Activated CD4-positive, alpha-beta memory T cell treated with anti-CD3 and anti-CD28 coated beads for 36 hours (primary cell): Measurements from ENCODE around the gene FUBP3. TPM values are rescaled to one million over a fixed set of nuclear protein-coding genes. Genes with fewer than 3 reads are reported as not detected.

ENCODE experiments used
- CTCF ChIA-PET: fragments of 350-600 bp; sonication (Branson Sonifier 250); formaldehyde crosslinking; loops from one replicate; lab custom pipeline; 2021; ENCODE audit warnings: antibody characterized with exemption, inconsistent platforms; lab: Charles Lee
- POLR2A ChIA-PET: fragments of 350-600 bp; sonication (Branson Sonifier 250); formaldehyde crosslinking; loops from one replicate; lab custom pipeline; 2021; ENCODE audit warnings: antibody characterized with exemption; lab: Charles Lee
- DNase-seq: peaks from one replicate; pipeline ENCODE4 v3.0.0-alpha.2; 2020
- H3K27ac Mint-ChIP-seq: one replicate; pipeline ENCODE4 v1.8.0; 2021; ENCODE audit warnings: mixed read lengths
- H3K27me3 Mint-ChIP-seq: one replicate; pipeline ENCODE4 v1.8.0; 2021; ENCODE audit warnings: mixed read lengths
- H3K36me3 Mint-ChIP-seq: one replicate; pipeline ENCODE4 v1.8.0; 2021; ENCODE audit warnings: mixed read lengths
- H3K4me1 Mint-ChIP-seq: one replicate; pipeline ENCODE4 v1.8.0; 2021; ENCODE audit warnings: low read depth, mixed read lengths
- H3K4me3 Mint-ChIP-seq: one replicate; pipeline ENCODE4 v1.8.0; 2021; ENCODE audit warnings: mild to moderate bottlenecking, mixed read lengths
- H3K9me3 Mint-ChIP-seq: one replicate; pipeline ENCODE4 v1.8.0; 2021; ENCODE audit warnings: mixed read lengths
- intact Hi-C: fragments of 100-400 bp; cut with micrococcal nuclease; formaldehyde crosslinking; loops from one replicate; pipeline ENCODE4 v1.15.1; 2023
- total RNA-seq, 2 experiments: library from RNA; stranded (reverse); gene quantifications; one replicate each; pipeline ENCODE4 v1.2.3, GENCODE V29; 2021

Gene FUBP3
- total RNA-seq, 2 experiments from 2014 or later, result 31.8 to 37.5 TPM

DNA sequence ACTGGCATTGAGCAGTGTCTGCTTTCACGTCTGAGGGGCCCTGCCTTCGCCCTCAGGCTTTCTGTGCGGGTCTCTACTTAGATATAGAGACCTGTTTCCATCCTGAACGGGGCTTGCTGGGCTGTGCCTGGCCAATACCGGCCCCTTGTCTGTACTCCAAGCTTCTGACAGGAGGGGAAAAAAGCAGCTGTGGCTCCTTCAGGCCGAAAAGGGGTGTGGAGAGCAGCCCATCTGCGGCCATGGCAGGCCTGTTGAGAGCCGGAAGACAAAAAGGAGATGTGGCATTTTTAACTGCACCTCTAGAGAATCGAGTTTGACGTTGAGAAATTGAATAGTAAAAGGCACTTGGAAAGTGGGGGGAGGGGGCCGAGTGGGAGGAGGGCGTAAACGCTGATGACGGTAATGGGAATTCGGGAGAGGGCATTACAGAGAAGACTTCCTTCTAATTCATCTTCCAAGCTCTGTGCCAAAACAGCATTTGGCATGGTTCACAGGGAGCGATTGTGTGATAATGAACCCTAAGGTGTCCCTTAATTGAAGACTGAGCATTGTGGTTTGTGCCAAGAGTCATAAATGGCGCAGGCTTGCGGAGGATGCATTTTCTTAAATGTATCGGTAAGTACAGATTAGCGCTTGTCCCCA lies 59.9 kb downstream of the FUBP3 start:
- Mint-ChIP-seq H3K9me3 (no peaks in the 10 kb centered on the region), H3K4me1 (no peaks in the 10 kb centered on the region), H3K36me3 (peaks cover 17% of the 10 kb centered on the region), H3K4me3 (no peak overlapping the region), H3K27ac (no peak overlapping the region), H3K27me3 (no peaks in the 10 kb centered on the region)
- CTCF ChIA-PET, result no interaction called here
- intact Hi-C loops, result no loop called here
- POLR2A ChIA-PET, result no interaction called here
- no peak for DNase-seq

DNA sequence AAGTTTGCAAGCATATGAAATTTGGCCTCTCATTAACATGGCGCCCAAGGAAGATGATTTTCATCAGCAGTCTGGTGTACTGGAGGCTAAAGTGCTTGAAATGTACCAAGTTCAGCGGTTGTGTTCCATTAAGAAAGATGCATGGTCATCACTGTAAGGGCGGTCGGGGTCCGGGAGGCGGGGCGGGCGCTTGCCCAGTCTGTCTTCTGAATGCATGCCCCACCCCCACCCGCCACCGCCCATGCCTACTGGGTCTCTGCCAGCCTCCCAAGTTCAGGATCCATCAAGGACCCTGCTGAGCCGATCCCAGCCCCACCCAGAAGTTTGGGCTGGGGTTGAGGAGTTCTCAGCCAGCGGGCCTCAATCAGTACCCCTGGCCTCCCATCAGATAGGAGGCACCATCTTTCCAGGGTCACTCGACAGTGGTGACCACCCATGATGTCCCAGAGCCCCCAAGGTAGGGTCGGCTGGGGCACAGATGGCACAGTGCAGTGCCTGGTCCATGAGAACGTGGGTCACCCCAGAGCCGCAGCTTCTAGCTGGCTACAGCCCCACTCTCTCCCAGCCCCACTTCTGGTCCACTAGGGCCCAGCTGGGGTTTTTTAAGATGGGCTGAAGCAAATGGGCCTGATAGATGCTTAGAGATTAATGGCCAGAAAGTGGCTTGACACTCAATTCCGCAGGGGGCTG lies 60.6 kb downstream of the FUBP3 start:
- H3K9me3 Mint-ChIP-seq, result no peaks in the 10 kb centered on the region
- H3K27ac Mint-ChIP-seq, result no peak overlapping the region
- DNase-seq, result no peak
- POLR2A ChIA-PET, result no interaction called here
- no peaks in the 10 kb centered on the region for H3K27me3 Mint-ChIP-seq
- no peak overlapping the region for H3K4me3 Mint-ChIP-seq
- intact Hi-C loops, result no loop called here
- peaks cover 12% of the 10 kb centered on the region for H3K36me3 Mint-ChIP-seq
- CTCF ChIA-PET, result no interaction called here
- no peaks in the 10 kb centered on the region for H3K4me1 Mint-ChIP-seq

DNA sequence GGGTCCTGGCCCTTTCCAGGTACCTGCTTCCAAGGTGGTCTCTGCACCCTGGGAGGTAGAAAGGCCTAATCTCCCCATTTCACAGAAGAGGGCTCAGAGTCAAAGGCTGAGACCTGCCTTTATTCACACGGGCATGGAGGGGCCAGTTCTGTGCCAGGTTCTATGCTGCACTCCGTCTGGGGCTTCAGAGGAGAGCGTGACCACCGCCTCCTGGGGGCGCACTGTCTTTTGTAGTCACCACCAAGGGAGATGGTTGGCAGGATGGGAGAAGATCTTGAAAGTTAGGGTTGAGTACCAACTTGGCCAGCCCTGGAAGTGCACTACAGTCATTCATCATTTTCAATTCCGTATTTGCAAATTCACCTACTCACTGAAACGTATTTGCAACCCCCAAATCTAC lies 61.3 kb downstream of the FUBP3 start:
- peaks cover 1% of the 10 kb centered on the region for H3K9me3 Mint-ChIP-seq
- ChIA-PET CTCF (interaction anchor here (0.6 kb wide), 1 partner anchor 45 kb away, joined by 5 read pairs; no protein-coding TSS in a partner anchor), POLR2A (no interaction called here)
- H3K36me3 Mint-ChIP-seq, result peaks cover 11% of the 10 kb centered on the region
- no peak overlapping the region for H3K4me3 Mint-ChIP-seq
- H3K27me3 Mint-ChIP-seq, result no peaks in the 10 kb centered on the region
- H3K4me1 Mint-ChIP-seq, result no peaks in the 10 kb centered on the region
- intact Hi-C loops, result no loop called here
- H3K27ac Mint-ChIP-seq, result no peak overlapping the region
- no peak for DNase-seq

DNA sequence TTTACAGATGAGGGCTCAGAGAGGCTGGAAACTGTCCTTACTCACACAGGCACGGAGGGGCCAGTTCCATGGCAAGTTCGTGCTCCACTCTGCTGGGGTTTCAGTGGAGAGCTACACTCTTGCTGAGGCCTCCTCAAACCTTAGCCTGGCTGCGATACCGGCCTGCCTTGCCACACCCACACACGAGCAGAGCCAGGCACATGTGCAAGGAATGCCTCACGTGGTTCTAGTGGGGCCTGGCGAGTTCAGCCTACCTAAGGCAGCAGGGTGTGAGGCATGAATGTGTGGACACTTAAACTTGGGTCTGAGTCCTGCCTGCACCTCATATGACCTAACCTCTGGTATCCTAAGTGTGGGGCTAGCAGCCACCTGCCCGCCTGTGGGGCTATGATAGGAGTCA lies 63.5 kb downstream of the FUBP3 start:
- Mint-ChIP-seq H3K9me3 (peaks cover 12% of the 10 kb centered on the region), H3K36me3 (peaks cover 10% of the 10 kb centered on the region), H3K27ac (no peak overlapping the region), H3K4me3 (no peak overlapping the region), H3K4me1 (no peaks in the 10 kb centered on the region), H3K27me3 (peaks cover 2% of the 10 kb centered on the region)
- intact Hi-C loops, result no loop called here
- ChIA-PET CTCF (interaction anchor here (0.6 kb wide), 1 partner anchor 40 kb away, joined by 3 read pairs; no protein-coding TSS in a partner anchor), POLR2A (no interaction called here)
- DNase-seq, result no peak

DNA sequence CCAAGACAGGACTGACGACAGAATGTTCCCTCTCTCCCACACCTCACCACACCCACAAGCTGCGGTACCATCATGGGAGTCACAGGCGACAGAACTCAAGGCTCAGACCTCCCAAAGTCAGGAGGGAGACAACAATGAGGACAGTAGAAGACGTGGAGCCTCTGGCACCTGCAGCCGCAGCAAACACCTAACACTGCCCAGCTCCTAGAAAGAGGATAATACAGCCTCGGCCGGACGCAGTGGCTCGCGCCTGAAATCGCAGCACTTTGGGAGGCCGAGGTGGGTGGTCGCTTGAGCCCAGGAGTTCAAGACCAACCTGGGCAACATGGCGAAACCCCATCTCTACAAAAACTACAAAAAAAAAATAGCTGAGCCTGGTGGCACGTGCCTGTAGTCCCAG lies 71.8 kb downstream of the FUBP3 start:
- Mint-ChIP-seq H3K9me3 (peaks cover 6% of the 10 kb centered on the region), H3K4me3 (no peak overlapping the region), H3K27ac (no peak overlapping the region), H3K36me3 (no peaks in the 10 kb centered on the region), H3K4me1 (no peaks in the 10 kb centered on the region), H3K27me3 (peaks cover 15% of the 10 kb centered on the region)
- DNase-seq, result no peak
- ChIA-PET CTCF (no interaction called here), POLR2A (no interaction called here)
- intact Hi-C loops, result no loop called here

DNA sequence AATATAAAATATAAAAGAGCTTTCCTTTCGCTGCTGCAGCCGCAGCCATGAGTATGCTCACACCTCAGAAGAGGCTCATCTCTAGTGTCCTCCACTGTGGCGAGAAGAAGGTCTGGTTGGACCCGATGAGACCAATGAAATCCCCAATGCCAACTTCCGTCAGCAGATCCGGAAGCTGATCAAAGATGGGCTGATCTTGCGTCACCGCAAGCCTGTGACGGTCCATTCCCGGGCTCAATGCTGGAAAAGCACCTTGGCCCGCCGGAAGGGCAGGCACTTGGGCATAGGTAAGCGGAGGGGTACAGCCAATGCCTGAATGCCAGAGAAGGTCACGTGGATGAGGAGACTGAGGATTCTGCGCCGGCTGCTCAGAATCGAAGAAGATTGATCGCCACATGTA lies 72.4 kb downstream of the FUBP3 start:
- peaks cover 4% of the 10 kb centered on the region for H3K9me3 Mint-ChIP-seq
- intact Hi-C loops, result no loop called here
- CTCF ChIA-PET, result no interaction called here

DNA sequence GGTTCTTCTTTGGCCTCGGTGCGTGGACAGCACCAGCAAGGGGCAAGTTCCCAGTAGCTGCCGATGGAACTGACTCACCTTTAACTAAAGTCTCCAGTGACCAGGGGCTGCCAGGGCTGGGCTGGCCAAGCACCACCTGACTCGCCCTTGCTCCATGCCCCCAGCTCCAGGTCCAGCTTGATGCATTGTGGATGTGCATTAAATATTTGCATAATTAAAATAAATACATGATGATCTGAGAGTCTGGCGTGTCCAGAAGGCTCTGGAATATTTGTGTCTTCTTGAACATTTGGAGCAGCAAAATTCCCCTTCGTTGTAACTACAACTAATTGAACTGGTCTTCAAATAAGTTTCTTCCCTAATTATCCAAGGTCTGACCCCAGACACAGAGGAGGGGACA lies 75.5 kb downstream of the FUBP3 start:
- H3K4me1 Mint-ChIP-seq, result peaks cover 4% of the 10 kb centered on the region
- intact Hi-C loops, result no loop called here
- H3K27me3 Mint-ChIP-seq, result peaks cover 36% of the 10 kb centered on the region
- H3K9me3 Mint-ChIP-seq, result no peaks in the 10 kb centered on the region
- no peak overlapping the region for H3K4me3 Mint-ChIP-seq
- CTCF ChIA-PET, result interaction anchor here (1.0 kb wide), 1 partner anchor 28 kb away, joined by 3 read pairs; no protein-coding TSS in a partner anchor
- DNase-seq, result no peak
- H3K36me3 Mint-ChIP-seq, result no peaks in the 10 kb centered on the region
- POLR2A ChIA-PET, result interaction anchor here (0.8 kb wide), 1 partner anchor 9 kb away, joined by 3 read pairs; no protein-coding TSS in a partner anchor
- H3K27ac Mint-ChIP-seq, result no peak overlapping the region

More for the DNA sequence above, 72.4 kb downstream of the FUBP3 start:
- POLR2A ChIA-PET, result no interaction called here
- Mint-ChIP-seq H3K27me3 (peaks cover 17% of the 10 kb centered on the region), H3K4me1 (no peaks in the 10 kb centered on the region), H3K4me3 (no peak overlapping the region), H3K36me3 (no peaks in the 10 kb centered on the region), H3K27ac (no peak overlapping the region)
- no peak for DNase-seq

DNA sequence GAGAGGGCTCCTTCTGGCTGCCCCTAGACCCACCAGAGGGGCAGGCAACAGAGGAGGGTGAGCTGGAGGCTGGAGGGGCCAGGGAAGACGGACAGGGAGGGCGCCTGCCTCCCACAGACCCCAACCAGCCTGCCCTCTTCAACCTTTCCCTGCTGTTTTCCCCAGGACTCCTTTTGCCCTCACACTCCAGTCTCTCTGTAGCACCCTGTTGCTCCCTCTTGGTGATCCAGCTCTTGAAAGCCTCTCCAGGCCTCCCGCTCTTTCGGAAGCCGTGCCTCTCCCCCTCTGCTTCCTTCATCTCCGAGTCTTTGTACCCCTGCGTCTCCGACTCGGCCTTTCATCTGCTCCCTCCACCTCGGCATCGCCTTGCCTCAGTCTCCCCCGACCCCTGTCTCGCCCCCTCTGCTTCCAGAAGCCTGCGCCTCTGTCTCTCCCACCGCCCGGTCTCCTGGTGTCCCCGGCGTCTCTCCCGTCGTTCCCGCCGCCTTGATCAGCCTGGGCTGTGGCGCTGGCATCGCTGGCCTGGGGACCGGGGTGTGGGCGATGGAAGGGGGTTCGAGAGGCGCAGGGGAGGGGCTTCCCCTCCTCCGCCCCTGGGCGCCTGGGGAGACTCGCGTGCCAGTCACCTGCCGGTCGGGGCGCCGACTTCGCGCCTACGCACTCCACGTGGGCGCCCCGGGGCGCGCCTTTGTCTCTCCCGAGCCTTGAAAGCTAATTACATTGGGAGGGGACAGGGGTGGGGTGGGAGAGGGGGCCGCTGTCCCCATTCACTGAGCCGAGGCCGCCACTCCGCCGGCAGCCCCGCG lies 79.7 kb downstream of the FUBP3 start:
- no peak for DNase-seq

DNA sequence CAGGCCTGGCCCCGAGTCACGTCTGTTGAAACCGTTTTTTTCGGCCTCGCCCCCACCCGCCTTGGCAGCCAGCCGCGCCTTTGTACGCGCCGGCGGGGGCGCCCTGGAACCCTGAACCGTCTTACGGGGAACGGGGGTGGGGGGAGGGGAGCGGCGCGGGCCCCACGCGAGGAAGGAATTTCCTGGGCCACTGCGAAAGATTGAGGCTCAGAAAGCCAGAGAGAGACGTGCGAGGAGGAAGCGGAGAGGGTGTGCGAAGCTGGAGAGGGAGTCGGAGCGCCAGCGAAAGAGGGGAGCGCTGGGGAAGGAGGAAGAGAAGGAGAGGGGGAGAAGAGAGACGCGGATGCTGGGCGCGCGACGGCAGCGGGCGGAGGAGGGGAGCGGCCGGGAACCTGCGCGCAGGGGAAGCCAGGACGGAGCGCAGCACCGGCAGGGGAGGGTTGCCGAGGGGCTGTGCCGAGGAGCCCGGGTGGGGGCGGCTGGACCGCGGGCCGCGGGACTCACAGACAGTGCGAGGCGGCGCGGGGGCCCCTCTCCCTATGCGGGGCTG lies 80.4 kb downstream of the FUBP3 start:
- Mint-ChIP-seq H3K9me3 (no peaks in the 10 kb centered on the region), H3K27ac (no peak overlapping the region), H3K36me3 (no peaks in the 10 kb centered on the region), H3K27me3 (peaks cover 67% of the 10 kb centered on the region), H3K4me1 (peaks cover 25% of the 10 kb centered on the region), H3K4me3 (no peak overlapping the region)
- POLR2A ChIA-PET, result no interaction called here
- intact Hi-C loops, result no loop called here
- DNase-seq, result no peak
- CTCF ChIA-PET, result no interaction called here

More for the DNA sequence above, 79.7 kb downstream of the FUBP3 start:
- ChIA-PET POLR2A (no interaction called here), CTCF (no interaction called here)
- Mint-ChIP-seq H3K4me1 (peaks cover 20% of the 10 kb centered on the region), H3K27me3 (peaks cover 62% of the 10 kb centered on the region), H3K9me3 (no peaks in the 10 kb centered on the region), H3K27ac (no peak overlapping the region), H3K4me3 (no peak overlapping the region), H3K36me3 (no peaks in the 10 kb centered on the region)
- intact Hi-C loops, result no loop called here

DNA sequence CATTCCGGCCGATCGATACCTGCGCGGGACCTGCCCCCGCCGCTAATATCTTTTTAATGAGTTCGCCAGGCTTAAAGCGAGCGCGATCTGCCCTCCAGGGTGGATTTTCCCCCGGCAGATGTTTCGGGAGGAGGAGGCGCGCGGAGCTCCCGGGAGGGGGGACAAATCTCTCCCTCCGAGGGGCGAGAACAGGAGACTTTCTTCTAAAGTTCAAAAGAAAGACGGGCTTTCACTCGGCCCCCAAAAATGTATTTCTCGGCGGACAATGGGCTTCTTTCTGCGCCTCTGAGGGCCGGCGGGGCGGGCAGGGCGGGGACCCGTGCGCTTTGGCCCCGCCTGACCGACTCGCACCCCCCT lies 80.9 kb downstream of the FUBP3 start:
- no peaks in the 10 kb centered on the region for H3K36me3 Mint-ChIP-seq
- H3K27ac Mint-ChIP-seq, result no peak overlapping the region
- H3K4me3 Mint-ChIP-seq, result no peak overlapping the region
- POLR2A ChIA-PET, result no interaction called here
- no peak for DNase-seq
- CTCF ChIA-PET, result no interaction called here
- H3K27me3 Mint-ChIP-seq, result peaks cover 65% of the 10 kb centered on the region
- H3K4me1 Mint-ChIP-seq, result peaks cover 26% of the 10 kb centered on the region
- intact Hi-C loops, result no loop called here
- H3K9me3 Mint-ChIP-seq, result no peaks in the 10 kb centered on the region

DNA sequence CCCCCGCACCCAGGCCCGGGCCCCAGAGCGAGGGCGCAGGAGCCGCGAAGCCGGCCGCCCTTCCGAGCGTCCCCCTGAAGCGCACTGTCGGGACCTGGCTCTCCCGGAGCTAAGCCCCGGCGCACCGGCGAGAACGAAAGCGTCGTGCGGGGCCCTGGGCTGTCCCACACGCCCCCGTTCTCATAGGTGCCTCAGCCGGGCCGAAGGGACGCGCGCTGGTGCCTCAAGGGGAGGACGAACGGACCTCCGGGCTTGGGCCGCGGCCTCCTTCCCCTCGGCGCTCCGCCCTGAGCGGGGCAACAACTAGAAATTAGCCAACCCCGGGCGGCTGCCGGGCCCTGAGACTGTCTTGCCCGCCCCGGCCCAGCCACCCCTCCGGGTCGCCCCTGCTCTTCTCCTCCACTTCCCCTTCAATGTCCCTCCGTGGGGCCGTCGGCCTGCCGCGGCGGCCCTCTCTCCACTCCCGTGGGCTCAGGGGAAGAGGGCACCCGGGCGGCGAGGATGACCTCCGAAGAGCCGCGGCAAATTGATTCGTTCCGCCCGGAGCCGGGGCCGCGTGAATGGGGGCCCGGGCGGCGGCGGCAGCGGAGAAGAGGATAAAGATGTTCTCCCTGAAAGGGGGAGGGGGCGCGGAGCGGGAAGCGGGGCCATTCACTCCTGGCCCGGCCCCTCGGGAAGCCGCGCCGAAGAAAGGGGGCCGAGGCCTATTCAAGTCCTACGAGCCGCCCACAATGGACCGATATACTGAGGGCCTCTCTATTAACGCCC lies 81.5 kb downstream of the FUBP3 start:
- peaks cover 66% of the 10 kb centered on the region for H3K27me3 Mint-ChIP-seq
- ChIA-PET CTCF (no interaction called here), POLR2A (no interaction called here)
- peaks cover 30% of the 10 kb centered on the region for H3K4me1 Mint-ChIP-seq
- H3K36me3 Mint-ChIP-seq, result no peaks in the 10 kb centered on the region
- no peaks in the 10 kb centered on the region for H3K9me3 Mint-ChIP-seq
- DNase-seq, result no peak
- H3K4me3 Mint-ChIP-seq, result no peak overlapping the region
- no peak overlapping the region for H3K27ac Mint-ChIP-seq
- intact Hi-C loops, result no loop called here
